ENCODE measurements around the gene SH3PXD2A. TPM values are rescaled to one million over a fixed set of nuclear protein-coding genes. Genes with fewer than 3 reads are reported as not detected.

Gene SH3PXD2A
- total and polyA plus RNA-seq, 2 donors (not counting 1 experiment from before 2014, with no cell fraction given): 3.2 to 33.5 TPM

- Mint-ChIP-seq H3K27me3 (peaks cover 8% of the 10 kb centered on the region), H3K4me1 (peaks cover 9% of the 10 kb centered on the region), H3K4me3 (no peak overlapping the region), H3K27ac (no peak overlapping the region), H3K9me3 (ENCODE audit: insufficient read depth) (peaks cover 15% of the 10 kb centered on the region)
- Histone ChIP-seq H3K9ac (ENCODE audit: low read length) (no peak overlapping the region), H3K4me1 (ENCODE audit: control insufficient read depth in 2 of 2, insufficient read depth in 2 of 2, low read length in 2 of 2) (peaks cover 0 to 4% of the 10 kb centered on the region in 2 donors), H3K4me2 (replicated peaks; ENCODE audit: low read depth, low read length, poor library complexity, severe bottlenecking) (no peak overlapping the region), H3K27me3 (replicated peaks in 1 of 4; ENCODE audit: control extremely low read depth in 1 of 4, control insufficient read depth in 3 of 4, insufficient read depth in 4 of 4, low read length in 3 of 4) (peaks cover 0 to 3% (median 0%) of the 10 kb centered on the region in 4 experiments), H3K36me3 (replicated peaks in 1 of 2; ENCODE audit: control extremely low read depth in 1 of 2, control insufficient read depth in 1 of 2, extremely low read depth in 1 of 2, insufficient read depth in 2 of 2, low read length in 1 of 2) (peaks cover 0 to 4% of the 10 kb centered on the region in 2 experiments), H3K9me3 (ENCODE audit: control extremely low read depth in 1 of 3, control insufficient read depth in 2 of 3, insufficient read depth in 1 of 3, low read length in 2 of 3) (peaks cover 2 to 15% (median 14%) of the 10 kb centered on the region in 3 donors), H3K79me2 (ENCODE audit: control insufficient read depth, insufficient read depth, low read length) (no peaks in the 10 kb centered on the region), H3K4me3 (ENCODE audit: control extremely low read depth in 1 of 5, extremely low read depth in 1 of 5, insufficient read depth in 1 of 5, low read depth in 2 of 5, low read length in 4 of 5) (no peak overlapping the region), H3K27ac (ENCODE audit: low read length in 2 of 2) (no peak overlapping the region), H4K20me1 (ENCODE audit: control insufficient read depth, insufficient read depth, low read length, poor library complexity, severe bottlenecking) (no peaks in the 10 kb centered on the region), H2AFZ (ENCODE audit: insufficient read depth, low read depth, low read length, poor library complexity, severe bottlenecking) (no peak overlapping the region)
- DNase-seq (no peak), ATAC-seq (ENCODE audit: low read depth) (no peak)
- no CpG with 5 or more reads among the region's 1 CpG for WGBS (ENCODE audit: insufficient coverage)
- POLR2A ChIA-PET: interaction anchor here (0.6 kb wide), 1 partner anchor 115 kb away, joined by 5 read pairs; no protein-coding TSS in a partner anchor
- TF ChIP-seq CTCF (IDR thresholded peaks at IDR 0.05) (no peak), EZH2 (IDR thresholded peaks at IDR 0.05; ENCODE audit: borderline replicate concordance, insufficient read depth, low read depth, low read length, poor library complexity, severe bottlenecking) (no peak)
- intact Hi-C loops (cut with micrococcal nuclease): no loop called here
- CTCF ChIA-PET: interaction anchor here (1.2 to 1.3 kb wide), 2 partner anchors 20 to 156 kb away, joined by 4 to 5 read pairs; no protein-coding TSS in a partner anchor
Measured at GRCh38 chr10:103868200-103868599, 12.8 kb upstream of the SH3PXD2A start.

GRCh38 chr10:103861505-103861904, 6.1 kb upstream of the SH3PXD2A start:
- intact Hi-C loops (cut with micrococcal nuclease): no loop called here
- Histone ChIP-seq H3K79me2 (ENCODE audit: control insufficient read depth, insufficient read depth, low read length) (no peaks in the 10 kb centered on the region), H3K27ac (ENCODE audit: low read length in 2 of 2) (no peak overlapping the region), H3K36me3 (replicated peaks in 1 of 2; ENCODE audit: control extremely low read depth in 1 of 2, control insufficient read depth in 1 of 2, extremely low read depth in 1 of 2, insufficient read depth in 2 of 2, low read length in 1 of 2) (no peaks in the 10 kb centered on the region), H3K9me3 (ENCODE audit: control extremely low read depth in 1 of 3, control insufficient read depth in 2 of 3, insufficient read depth in 1 of 3, low read length in 2 of 3) (peaks cover 2 to 14% (median 14%) of the 10 kb centered on the region in 3 donors), H3K9ac (ENCODE audit: low read length) (no peak overlapping the region), H3K4me3 (ENCODE audit: control extremely low read depth in 1 of 5, extremely low read depth in 1 of 5, insufficient read depth in 1 of 5, low read depth in 2 of 5, low read length in 4 of 5) (no peak overlapping the region), H2AFZ (ENCODE audit: insufficient read depth, low read depth, low read length, poor library complexity, severe bottlenecking) (no peak overlapping the region), H3K27me3 (replicated peaks in 1 of 4; ENCODE audit: control extremely low read depth in 1 of 4, control insufficient read depth in 3 of 4, insufficient read depth in 4 of 4, low read length in 3 of 4) (peaks cover 0 to 8% (median 3%) of the 10 kb centered on the region in 4 experiments), H3K4me2 (replicated peaks; ENCODE audit: low read depth, low read length, poor library complexity, severe bottlenecking) (no peak overlapping the region), H4K20me1 (ENCODE audit: control insufficient read depth, insufficient read depth, low read length, poor library complexity, severe bottlenecking) (no peaks in the 10 kb centered on the region), H3K4me1 (ENCODE audit: control insufficient read depth in 2 of 2, insufficient read depth in 2 of 2, low read length in 2 of 2) (no peaks in the 10 kb centered on the region)
- WGBS (ENCODE audit: insufficient coverage): 100% methylated on average over 1 of the region's 1 CpG
- ATAC-seq (ENCODE audit: low read depth) (no peak), DNase-seq (no peak)
- ChIA-PET POLR2A (no interaction called here), CTCF (interaction anchor here (0.8 to 5.3 kb wide), 3 partner anchors 13 to 150 kb away, joined by 4 to 40 read pairs (median 4); no protein-coding TSS in a partner anchor)
- H3K27ac Mint-ChIP-seq: no peak overlapping the region
- TF ChIP-seq CTCF (IDR thresholded peaks at IDR 0.05) (no peak), EZH2 (IDR thresholded peaks at IDR 0.05; ENCODE audit: borderline replicate concordance, insufficient read depth, low read depth, low read length, poor library complexity, severe bottlenecking) (no peak)
- H3K4me1 Mint-ChIP-seq: peaks cover under 1% of the 10 kb centered on the region
- H3K9me3 Mint-ChIP-seq (ENCODE audit: insufficient read depth): peaks cover 15% of the 10 kb centered on the region
- H3K27me3 Mint-ChIP-seq: peaks cover 30% of the 10 kb centered on the region
- H3K4me3 Mint-ChIP-seq: no peak overlapping the region
